NT2/D1 (cell line): ENCODE data around the gene CGGBP1.

Source experiments
- SUZ12 ChIP-seq: IDR thresholded peaks from 2 replicates; pipeline ENCODE4 v1.6.1; 2011; ENCODE audit not compliant: insufficient read length, insufficient read depth; ENCODE audit errors: extremely low read depth
- YY1 ChIP-seq: IDR thresholded peaks from 2 replicates; pipeline ENCODE4 v1.6.1; 2011; ENCODE audit not compliant: insufficient read length, insufficient read depth
- ZNF274 ChIP-seq: IDR thresholded peaks from 2 replicates; pipeline ENCODE4 v1.6.1; 2011; ENCODE audit warnings: mild to moderate bottlenecking, low read depth, low read length

DNA sequence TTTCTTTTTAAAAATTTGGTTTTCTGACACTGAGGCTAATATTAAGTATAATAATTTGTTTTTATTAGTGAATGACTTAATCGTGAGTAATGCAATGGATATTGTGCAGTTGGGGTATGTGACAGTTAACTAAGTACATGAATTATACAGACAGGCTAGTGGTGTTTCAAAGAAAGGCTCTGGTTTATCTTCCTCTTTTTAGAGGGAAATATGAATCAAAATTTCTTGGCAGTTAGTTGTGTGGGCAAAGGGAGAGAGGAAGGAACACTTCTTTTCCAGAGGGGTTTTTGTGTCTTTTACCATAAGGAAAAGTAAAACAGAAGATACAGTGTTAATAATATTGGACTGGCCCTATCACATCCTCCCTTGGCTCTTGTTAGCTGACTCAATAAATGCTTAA, 2.9 kb upstream of the CGGBP1 start:
- no peak for TF ChIP-seq SUZ12
- TF ChIP-seq YY1: no peak
- TF ChIP-seq ZNF274: no peak
